Lower leg skin (tissue), 3 donors: ENCODE results near the gene MPZL1.
"Not testable (repeated sequence)": the region's sequence is repeated elsewhere in the genome, so short reads cannot be mapped to it uniquely, and the experiment has no call there.

Source experiments
- CTCF ChIP-seq, 3 donors: fragments of 450-650 bp; IDR thresholded peaks; one replicate each; pipeline ENCODE4 v1.5.1; 2016; ENCODE audit warnings: antibody characterized with exemption in 3 of 3, mild to moderate bottlenecking in 3 of 3, moderate library complexity in 2 of 3
- POLR2A ChIP-seq, 2 donors: fragments of 450-650 bp; IDR thresholded peaks; one replicate each; pipeline ENCODE4 v1.6.1; 2016 to 2017; ENCODE audit warnings: antibody characterized with exemption in 2 of 2, mild to moderate bottlenecking in 1 of 2, moderate library complexity in 1 of 2

GRCh38 chr1:167719715-167720421, 1.9 kb upstream of the MPZL1 start:
- TF ChIP-seq CTCF, POLR2A (IDR thresholded peaks at IDR 0.05): not testable (repeated sequence)
